HG02798 (cell line): ENCODE data around the gene NMRK1.
A peak's percentile ranks its signal among the peaks of the same experiment; 100 is the strongest.

Source experiments
- ATAC-seq: cut with Tn5 transposase; IDR thresholded peaks from one replicate; pipeline ENCODE4 v1.9.1; 2021; ENCODE audit warnings: mild to moderate bottlenecking; ENCODE audit not compliant: unreplicated experiment, poor library complexity

The NMRK1 gene

GRCh38 chr9:75087824-75088645 is at the start of gene NMRK1, which contains the start of gene OSTF1:
NMRK1 (minus strand) TSS chr9:75088155; CDS start chr9:75083115, 5,040 bp downstream.
OSTF1 (plus strand) TSS chr9:75088514; CDS start chr9:75088693, 179 bp downstream.
- ATAC-seq = peak; percentile 91

GRCh38 chr9:75134495-75134894 is 46.5 kb upstream of the NMRK1 start:
- ATAC-seq = no peak

GRCh38 chr9:75133396-75133795 is 45.4 kb upstream of the NMRK1 start:
- no peak for ATAC-seq

- no peak for ATAC-seq
Observed at GRCh38 chr9:75132244-75132643, 44.3 kb upstream of the NMRK1 start.

- no peak for ATAC-seq
Observed at GRCh38 chr9:75131700-75132099, 43.7 kb upstream of the NMRK1 start.

GRCh38 chr9:75130621-75131230 is 42.8 kb upstream of the NMRK1 start:
- no peak for ATAC-seq

GRCh38 chr9:75130172-75130571 is 42.2 kb upstream of the NMRK1 start:
- no peak for ATAC-seq

- no peak for ATAC-seq
Observed at GRCh38 chr9:75128535-75128934, 40.6 kb upstream of the NMRK1 start.

GRCh38 chr9:75123696-75124095 is 35.7 kb upstream of the NMRK1 start:
- no peak for ATAC-seq

GRCh38 chr9:75121914-75122558 is 34.1 kb upstream of the NMRK1 start:
- no peak for ATAC-seq

GRCh38 chr9:75120686-75121085 is 32.7 kb upstream of the NMRK1 start:
- ATAC-seq = no peak

GRCh38 chr9:75117564-75117963 is 29.6 kb upstream of the NMRK1 start:
- no peak for ATAC-seq

- ATAC-seq = no peak
Observed at GRCh38 chr9:75116306-75116705, 28.4 kb upstream of the NMRK1 start.

- no peak for ATAC-seq
Observed at GRCh38 chr9:75112789-75113188, 24.8 kb upstream of the NMRK1 start.

- ATAC-seq = no peak
Observed at GRCh38 chr9:75111019-75111622, 23.2 kb upstream of the NMRK1 start.

GRCh38 chr9:75109210-75109839 is 21.4 kb upstream of the NMRK1 start:
- ATAC-seq = no peak

- no peak for ATAC-seq
Observed at GRCh38 chr9:75108571-75108970, 20.6 kb upstream of the NMRK1 start.

- no peak for ATAC-seq
Observed at GRCh38 chr9:75106857-75107256, 18.9 kb upstream of the NMRK1 start.

GRCh38 chr9:75105841-75106240 is 17.9 kb upstream of the NMRK1 start:
- ATAC-seq = no peak

GRCh38 chr9:75105019-75105540 is 17.1 kb upstream of the NMRK1 start:
- ATAC-seq = no peak
